GM20000 (cell line): ENCODE results near the gene ZFAND6.

ENCODE experiments used
- DNase-seq: peaks from one replicate; pipeline ENCODE4 v3.0.0; 2012; ENCODE audit warnings: low spot score
- CTCF ChIP-seq: IDR thresholded peaks from 2 replicates; pipeline ENCODE4 v1.5.1; 2012; ENCODE audit warnings: mild to moderate bottlenecking, control low read depth; ENCODE audit errors: extremely low read depth, missing control alignments

The ZFAND6 gene

GRCh38 chr15:80163217-80163616 is 103.7 kb downstream of the ZFAND6 start:
- no peak for DNase-seq
- TF ChIP-seq CTCF: no peak

GRCh38 chr15:80163897-80164296 is 104.4 kb downstream of the ZFAND6 start:
- TF ChIP-seq CTCF: no peak
- no peak for DNase-seq

- TF ChIP-seq CTCF: no peak
- DNase-seq: no peak
Observed at GRCh38 chr15:80167936-80168335, 108.5 kb downstream of the ZFAND6 start.

GRCh38 chr15:80168421-80168820 is 108.9 kb downstream of the ZFAND6 start:
- TF ChIP-seq CTCF: no peak
- no peak for DNase-seq

- DNase-seq: no peak
Observed at GRCh38 chr15:80169768-80170357, 110.4 kb downstream of the ZFAND6 start.

GRCh38 chr15:80170596-80170995 is 111.1 kb downstream of the ZFAND6 start:
- TF ChIP-seq CTCF: no peak
- no peak for DNase-seq

More at GRCh38 chr15:80169768-80170357, 110.4 kb downstream of the ZFAND6 start:
- no peak for TF ChIP-seq CTCF

GRCh38 chr15:80171787-80172186 is 112.3 kb downstream of the ZFAND6 start:
- DNase-seq: no peak
- no peak for TF ChIP-seq CTCF

GRCh38 chr15:80172401-80172800 is 112.9 kb downstream of the ZFAND6 start:
- DNase-seq: no peak
- no peak for TF ChIP-seq CTCF
